ENCODE results near the gene RTF1.
A peak's percentile ranks its signal among the peaks of the same experiment; 100 is the strongest.

The RTF1 gene

GRCh38 chr15:41505776-41506175, 88.9 kb downstream of the RTF1 start:
- DNase-seq (ENCODE audit: low read depth): no peak

GRCh38 chr15:41506796-41507341, 90.0 kb downstream of the RTF1 start:
- DNase-seq (ENCODE audit: low read depth): no peak

GRCh38 chr15:41507820-41508290, 91.0 kb downstream of the RTF1 start:
- DNase-seq (ENCODE audit: low read depth): no peak

GRCh38 chr15:41510728-41511127, 93.8 kb downstream of the RTF1 start:
- no peak for DNase-seq (ENCODE audit: low read depth)

- no peak for DNase-seq (ENCODE audit: low read depth)
These were observed 94.5 kb downstream of the RTF1 start for GRCh38 chr15:41511331-41511898.

GRCh38 chr15:41511899-41512369, 95.0 kb downstream of the RTF1 start:
- no peak for DNase-seq (ENCODE audit: low read depth)

- no peak for DNase-seq (ENCODE audit: low read depth)
These were observed 95.6 kb downstream of the RTF1 start for GRCh38 chr15:41512512-41512939.

GRCh38 chr15:41512940-41513505, 96.1 kb downstream of the RTF1 start:
- no peak for DNase-seq (ENCODE audit: low read depth)

GRCh38 chr15:41513506-41514227, 96.8 kb downstream of the RTF1 start, which contains the start of gene LTK:
Gene LTK (minus strand): TSS chr15:41513827. CDS start chr15:41513709, 118 bp downstream.
- no peak for DNase-seq (ENCODE audit: low read depth)

GRCh38 chr15:41517895-41518449, 101.1 kb downstream of the RTF1 start:
- DNase-seq (ENCODE audit: low read depth): no peak

GRCh38 chr15:41520636-41521035, 103.7 kb downstream of the RTF1 start:
- DNase-seq (ENCODE audit: low read depth): no peak

GRCh38 chr15:41521614-41522013, 104.7 kb downstream of the RTF1 start:
- DNase-seq (ENCODE audit: low read depth): no peak

GRCh38 chr15:41523097-41523496, 106.2 kb downstream of the RTF1 start:
- peak; percentile 33 for DNase-seq (ENCODE audit: low read depth)

- DNase-seq (ENCODE audit: low read depth): no peak
These were observed 113.6 kb downstream of the RTF1 start for GRCh38 chr15:41530363-41530956.

Data from iris pigment epithelial cell (primary cell).